ENCODE results near the gene TAC3.
A peak's percentile ranks its signal among the peaks of the same experiment; 100 is the strongest.
"Not testable (repeated sequence)": the region's sequence is repeated elsewhere in the genome, so short reads cannot be mapped to it uniquely, and the experiment has no call there.

TAC3 gene

DNA sequence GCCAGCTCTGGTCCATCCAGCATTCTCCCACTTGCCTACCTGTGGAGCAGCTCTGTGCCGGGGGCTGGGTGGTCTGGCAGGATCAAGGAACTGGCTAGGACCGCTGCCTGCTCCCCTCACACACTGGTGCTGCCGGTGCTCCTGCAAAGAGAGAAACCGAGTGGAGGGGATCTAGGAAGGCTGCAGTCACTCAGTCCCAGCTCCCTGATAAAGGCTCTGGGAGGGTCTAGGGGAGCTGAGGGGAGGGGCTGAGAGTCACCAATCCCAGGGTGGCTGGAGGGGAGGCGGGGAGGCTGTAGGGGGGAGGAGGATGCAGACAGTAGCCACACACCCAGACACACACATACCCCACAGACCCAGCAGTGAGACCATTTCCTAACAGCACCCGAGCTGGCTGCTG, at the start of gene TAC3:
Gene TAC3, minus strand, starts transcription at position 182 of the 400 bp plus-strand sequence. CDS start 732 bp downstream, outside the sequence.
- DNase-seq (ENCODE audit: low spot score) = no peak

DNA sequence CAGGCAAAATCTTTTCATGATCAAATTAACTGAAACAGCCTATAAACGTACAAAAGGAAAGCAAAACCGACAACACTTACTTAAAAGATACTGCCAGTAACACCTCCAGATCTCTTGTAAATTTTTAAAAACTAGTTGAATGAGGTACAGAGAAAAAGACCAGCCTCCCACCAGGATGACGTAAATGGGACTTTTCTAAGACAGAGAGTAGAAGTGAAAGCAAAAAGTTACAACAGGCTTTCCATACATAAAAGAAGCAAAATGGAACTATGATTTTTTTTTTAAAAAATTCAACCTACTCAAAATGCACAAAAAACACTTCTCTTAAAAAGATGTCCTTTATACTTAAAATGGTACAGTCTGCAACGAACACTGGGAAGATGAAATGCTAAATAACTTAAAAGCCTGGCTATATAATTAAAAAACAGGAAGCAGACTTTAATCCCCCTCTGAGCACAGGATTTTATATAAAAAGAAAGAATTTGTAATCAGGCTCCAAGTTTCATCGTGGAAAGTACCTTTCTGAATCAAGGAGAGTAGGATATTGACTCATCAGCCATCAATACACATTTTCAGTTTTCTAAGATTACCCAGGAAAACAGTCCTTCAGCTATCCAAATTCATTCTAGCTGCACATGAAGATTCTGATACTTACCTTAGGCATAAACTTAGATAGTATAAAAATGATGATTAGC, 47.8 kb upstream of the TAC3 start:
- no peak for DNase-seq (ENCODE audit: low spot score)

GRCh38 chr12:57058454-57058853, 42.1 kb upstream of the TAC3 start:
- no peak for DNase-seq (ENCODE audit: low spot score)

DNA sequence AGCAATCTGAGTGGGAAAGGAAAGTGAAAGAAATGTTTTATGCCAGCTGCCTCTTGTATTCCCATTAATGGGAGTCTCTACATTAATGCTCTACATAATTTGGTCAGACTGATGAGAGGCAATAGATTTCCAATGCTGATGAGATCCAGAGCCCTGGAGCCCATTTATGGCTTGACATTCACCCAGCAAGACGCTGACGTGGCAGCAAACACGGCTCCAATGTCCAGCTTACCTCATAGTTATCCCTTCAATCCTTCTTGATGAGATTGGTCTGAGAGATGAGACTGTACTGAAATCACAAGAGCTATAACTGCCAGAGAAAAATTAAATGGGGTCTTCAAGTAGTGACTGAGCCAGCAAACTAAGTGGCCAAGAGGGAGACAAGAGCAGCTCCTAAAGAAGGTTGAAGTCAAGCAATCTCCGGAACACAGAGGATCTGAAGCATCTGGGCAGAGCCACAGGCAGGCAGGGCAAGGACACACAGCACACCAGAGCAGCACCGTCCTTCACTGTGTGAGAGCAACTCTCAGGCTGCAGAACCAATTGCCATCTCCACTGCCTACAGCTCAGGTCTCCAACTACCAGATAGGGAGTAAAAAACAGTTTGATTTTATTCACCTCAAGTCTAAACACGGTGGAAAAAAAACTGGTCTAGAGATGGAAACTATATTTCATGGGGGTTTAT, 40.9 kb upstream of the TAC3 start:
- DNase-seq (ENCODE audit: low spot score) = no peak

- DNase-seq (ENCODE audit: low spot score) = no peak
These were observed 39.5 kb upstream of the TAC3 start for GRCh38 chr12:57055824-57056223.

DNA sequence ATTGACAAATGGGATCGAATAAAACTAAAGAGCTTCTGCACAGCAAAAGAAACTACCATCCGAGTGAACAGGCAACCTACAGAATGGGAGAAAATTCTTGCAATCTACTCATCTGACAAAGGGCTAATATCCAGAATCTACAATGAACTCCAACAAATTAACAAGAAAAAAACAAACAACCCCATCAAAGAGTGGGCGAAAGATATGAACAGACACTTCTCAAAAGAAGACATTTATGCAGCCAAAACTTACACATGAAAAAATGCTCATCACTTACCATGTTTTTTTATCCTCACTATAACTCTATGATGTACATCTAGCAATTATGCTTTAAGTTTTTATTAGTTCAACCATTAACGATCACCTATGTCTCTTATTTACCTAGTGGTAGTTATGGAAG, 37.6 kb upstream of the TAC3 start:
- not testable (repeated sequence) for DNase-seq (ENCODE audit: low spot score)

- not testable (repeated sequence) for DNase-seq (ENCODE audit: low spot score)
These were observed 36.8 kb upstream of the TAC3 start for GRCh38 chr12:57053146-57053545.

- DNase-seq (ENCODE audit: low spot score) = no peak
These were observed 34.7 kb upstream of the TAC3 start for GRCh38 chr12:57051011-57051410.

DNA sequence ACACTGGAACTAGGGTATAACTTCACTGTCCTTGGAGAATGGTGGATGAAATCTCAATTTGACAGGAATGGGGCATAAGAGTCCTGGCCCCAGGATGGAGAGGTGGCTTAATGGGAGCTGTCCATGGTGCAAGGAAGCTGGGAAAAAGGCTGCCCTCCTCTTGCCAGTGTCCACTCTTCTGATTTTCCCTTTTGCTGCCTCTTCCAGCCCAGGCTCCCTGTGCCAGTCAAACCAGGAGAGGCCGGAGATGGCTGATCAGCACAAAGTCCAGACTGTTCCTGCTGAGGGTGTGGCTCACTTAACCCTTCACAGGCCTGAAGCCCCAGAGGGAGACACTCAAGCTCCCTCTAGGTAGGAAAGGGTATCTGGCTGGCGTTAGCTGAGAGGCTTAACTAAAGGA, 33.6 kb upstream of the TAC3 start, which contains the start of gene MYO1A:
Gene MYO1A, minus strand, starts transcription at position 240 of the 400 bp plus-strand sequence. CDS start 1,806 bp downstream, outside the sequence.
- DNase-seq (ENCODE audit: low spot score) = no peak

- no peak for DNase-seq (ENCODE audit: low spot score)
These were observed 32.8 kb upstream of the TAC3 start for GRCh38 chr12:57049119-57049446.

- DNase-seq (ENCODE audit: low spot score) = no peak
These were observed 32.2 kb upstream of the TAC3 start for GRCh38 chr12:57048423-57049118.

DNA sequence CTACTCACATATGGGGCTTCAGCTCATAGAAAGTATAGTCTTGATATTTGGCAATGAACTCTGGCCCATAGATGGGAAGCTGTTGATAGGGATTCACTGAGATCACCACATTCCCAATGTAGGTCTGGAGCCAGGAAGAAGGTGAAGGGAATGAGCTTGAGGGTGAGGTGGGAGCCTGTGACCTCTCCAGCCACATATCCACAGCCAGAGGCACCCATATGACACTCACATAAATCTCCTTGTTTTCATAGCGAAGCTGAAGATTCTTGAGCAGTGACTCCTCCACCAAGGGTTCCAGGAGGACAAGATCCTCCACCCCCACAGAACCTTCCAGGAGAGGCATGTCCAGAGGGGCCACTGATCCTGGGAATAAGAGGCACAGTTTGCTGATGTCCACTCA, 31.7 kb upstream of the TAC3 start:
- DNase-seq (ENCODE audit: low spot score) = peak; percentile 28

GRCh38 chr12:57046947-57047890, 30.9 kb upstream of the TAC3 start:
- no peak for DNase-seq (ENCODE audit: low spot score)

GRCh38 chr12:57046086-57046791, 29.9 kb upstream of the TAC3 start:
- no peak for DNase-seq (ENCODE audit: low spot score)

GRCh38 chr12:57044889-57045288, 28.6 kb upstream of the TAC3 start:
- DNase-seq (ENCODE audit: low spot score) = no peak

- no peak for DNase-seq (ENCODE audit: low spot score)
These were observed 28.1 kb upstream of the TAC3 start for GRCh38 chr12:57044468-57044867.

- DNase-seq (ENCODE audit: low spot score) = no peak
These were observed 26.4 kb upstream of the TAC3 start for GRCh38 chr12:57042695-57043094.

- no peak for DNase-seq (ENCODE audit: low spot score)
These were observed 24.4 kb upstream of the TAC3 start for GRCh38 chr12:57040750-57041149.

DNA sequence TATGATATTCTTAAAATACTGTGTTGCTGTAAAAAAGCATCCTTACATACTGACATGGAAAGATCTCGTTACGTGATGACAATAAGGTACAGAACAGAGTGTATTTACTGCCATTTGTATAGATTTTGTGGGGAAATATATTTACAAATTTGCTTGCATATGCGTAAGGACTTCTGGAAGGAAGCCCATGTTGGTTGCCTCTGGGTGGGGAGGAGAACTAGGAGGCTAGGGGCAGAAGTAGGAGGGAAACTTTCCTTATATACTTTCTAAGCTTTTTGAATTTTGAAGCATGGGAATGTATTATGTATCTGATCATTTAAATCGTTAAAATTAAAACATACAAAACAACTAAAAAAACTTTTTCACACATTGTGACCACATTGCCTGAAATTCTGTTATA, 23.9 kb upstream of the TAC3 start:
- no peak for DNase-seq (ENCODE audit: low spot score)

- no peak for DNase-seq (ENCODE audit: low spot score)
These were observed 22.9 kb upstream of the TAC3 start for GRCh38 chr12:57039016-57039798.

- DNase-seq (ENCODE audit: low spot score) = no peak
These were observed 20.9 kb upstream of the TAC3 start for GRCh38 chr12:57037264-57037663.
